OCI-LY1 (cell line): ENCODE results near the gene MMP21.

ENCODE experiments used
- H2AFZ ChIP-seq: fragments of 200-600 bp; sonication (generic), shearing (Covaris generic); 2 replicates; pipeline ENCODE4 v1.6.0; 2014; ENCODE audit warnings: antibody characterized with exemption, mild to moderate bottlenecking, low read length
- H3F3A ChIP-seq: fragments of 200-600 bp; sonication (generic), shearing (Covaris generic); 2 replicates; pipeline ENCODE4 v1.6.0; 2014; ENCODE audit warnings: mild to moderate bottlenecking, antibody characterized with exemption, low read length, moderate library complexity; ENCODE audit not compliant: insufficient read depth
- H3K27ac ChIP-seq: fragments of 200-600 bp; sonication (generic); 2 replicates; pipeline ENCODE4 v1.5.1; 2014; ENCODE audit warnings: low read length, mixed run types, mild to moderate bottlenecking, low read depth; ENCODE audit not compliant: poor library complexity, severe bottlenecking
- H3K27me3 ChIP-seq: fragments of 200-600 bp; sonication (generic); 2 replicates; pipeline ENCODE4 v1.6.0; 2014; ENCODE audit warnings: antibody characterized with exemption, mild to moderate bottlenecking, low read length, moderate library complexity; ENCODE audit not compliant: insufficient read depth
- H3K36me3 ChIP-seq: fragments of 200-600 bp; sonication (generic); 2 replicates; pipeline ENCODE4 v1.6.1; 2014; ENCODE audit warnings: mild to moderate bottlenecking, antibody characterized with exemption, low read length, moderate library complexity, mixed read lengths; ENCODE audit not compliant: insufficient read depth
- H3K4me1 ChIP-seq: fragments of 200-600 bp; sonication (generic); 2 replicates; pipeline ENCODE4 v1.5.1; 2014; ENCODE audit warnings: mild to moderate bottlenecking, low read length, moderate library complexity; ENCODE audit not compliant: insufficient read depth, severe bottlenecking
- H3K4me2 ChIP-seq: fragments of 200-600 bp; sonication (generic), shearing (Covaris generic); 2 replicates; pipeline ENCODE4 v1.6.1; 2014; ENCODE audit warnings: low read length
- H3K4me3 ChIP-seq: fragments of 200-600 bp; sonication (generic); 2 replicates; pipeline ENCODE4 v1.5.1; 2014; ENCODE audit warnings: low read length, low read depth, mild to moderate bottlenecking, mixed read lengths; ENCODE audit not compliant: poor library complexity, severe bottlenecking
- H3K79me2 ChIP-seq: fragments of 200-600 bp; shearing (Covaris generic); 2 replicates; pipeline ENCODE4 v1.6.1; 2016; ENCODE audit warnings: mixed run types, low read length, mixed read lengths; ENCODE audit not compliant: insufficient read depth
- H3K9ac ChIP-seq: fragments of 200-600 bp; sonication (generic), shearing (Covaris generic); 2 replicates; pipeline ENCODE4 v1.6.1; 2014; ENCODE audit warnings: mild to moderate bottlenecking, low read length, mixed read lengths
- H3K9me2 ChIP-seq: fragments of 200-600 bp; sonication (generic), shearing (Covaris generic); 2 replicates; pipeline ENCODE4 v1.6.1; 2014; ENCODE audit warnings: low read depth, mild to moderate bottlenecking, low read length, mixed read lengths
- H3K9me3 ChIP-seq: fragments of 200-600 bp; shearing (Covaris generic); 2 replicates; pipeline ENCODE4 v1.6.1; 2014; ENCODE audit warnings: low read length, mixed read lengths
- H4K20me1 ChIP-seq: fragments of 200-600 bp; sonication (generic), shearing (Covaris generic); 2 replicates; pipeline ENCODE4 v1.6.0; 2016; ENCODE audit warnings: mild to moderate bottlenecking, low read length; ENCODE audit not compliant: insufficient read depth
- EZH2 ChIP-seq: fragments of 200-600 bp; sonication (generic), shearing (Covaris generic); IDR thresholded peaks from 2 replicates; pipeline ENCODE4 v1.8.0; 2017; ENCODE audit warnings: borderline replicate concordance, mixed run types, mild to moderate bottlenecking, antibody characterized with exemption, low read length, moderate library complexity, mixed read lengths
- TF ChIP-seq, protein P1 (sequence below): fragments of 200-600 bp; sonication (generic), shearing (Covaris generic); IDR thresholded peaks from 2 replicates; pipeline ENCODE4 v1.5.1; 2017; ENCODE audit warnings: mild to moderate bottlenecking, antibody characterized with exemption, low read length, moderate library complexity, mixed read lengths

Gene MMP21

DNA sequence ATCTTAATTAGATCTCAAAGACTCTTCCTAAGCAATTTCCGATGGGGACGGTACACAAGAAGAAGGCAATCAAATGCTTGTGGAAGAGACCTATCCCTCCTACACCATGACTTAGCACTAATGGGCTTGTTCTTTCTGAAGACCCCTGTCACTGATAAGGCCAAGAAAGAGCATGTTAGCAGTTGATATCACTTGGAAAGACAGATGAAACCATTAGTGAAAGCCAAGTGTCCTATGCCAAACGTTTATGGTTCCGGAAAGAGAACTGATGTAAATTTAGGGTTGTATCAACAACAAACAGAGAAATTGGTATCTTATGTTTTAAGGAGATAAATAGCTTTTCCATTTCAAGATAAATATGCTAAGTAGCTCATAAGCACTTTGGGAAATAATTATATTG is 40.9 kb upstream of the MMP21 start:
- H3K36me3 ChIP-seq, result peaks cover 30% of the 10 kb centered on the region
- no peaks in the 10 kb centered on the region for H3F3A ChIP-seq
- H3K79me2 ChIP-seq, result no peaks in the 10 kb centered on the region
- no peaks in the 10 kb centered on the region for H3K9me3 ChIP-seq
- H3K9me2 ChIP-seq, result no peaks in the 10 kb centered on the region
- H3K4me2 ChIP-seq, result no peak overlapping the region
- no peaks in the 10 kb centered on the region for H3K27me3 ChIP-seq
- no peaks in the 10 kb centered on the region for H4K20me1 ChIP-seq
- no peak overlapping the region for H3K4me3 ChIP-seq
- H2AFZ ChIP-seq, result no peak overlapping the region
- H3K27ac ChIP-seq, result no peak overlapping the region
- H3K4me1 ChIP-seq, result peaks cover 6% of the 10 kb centered on the region
- H3K9ac ChIP-seq, result no peak overlapping the region
- TF ChIP-seq EZH2, result no peak
- TF ChIP-seq, protein P1, sequence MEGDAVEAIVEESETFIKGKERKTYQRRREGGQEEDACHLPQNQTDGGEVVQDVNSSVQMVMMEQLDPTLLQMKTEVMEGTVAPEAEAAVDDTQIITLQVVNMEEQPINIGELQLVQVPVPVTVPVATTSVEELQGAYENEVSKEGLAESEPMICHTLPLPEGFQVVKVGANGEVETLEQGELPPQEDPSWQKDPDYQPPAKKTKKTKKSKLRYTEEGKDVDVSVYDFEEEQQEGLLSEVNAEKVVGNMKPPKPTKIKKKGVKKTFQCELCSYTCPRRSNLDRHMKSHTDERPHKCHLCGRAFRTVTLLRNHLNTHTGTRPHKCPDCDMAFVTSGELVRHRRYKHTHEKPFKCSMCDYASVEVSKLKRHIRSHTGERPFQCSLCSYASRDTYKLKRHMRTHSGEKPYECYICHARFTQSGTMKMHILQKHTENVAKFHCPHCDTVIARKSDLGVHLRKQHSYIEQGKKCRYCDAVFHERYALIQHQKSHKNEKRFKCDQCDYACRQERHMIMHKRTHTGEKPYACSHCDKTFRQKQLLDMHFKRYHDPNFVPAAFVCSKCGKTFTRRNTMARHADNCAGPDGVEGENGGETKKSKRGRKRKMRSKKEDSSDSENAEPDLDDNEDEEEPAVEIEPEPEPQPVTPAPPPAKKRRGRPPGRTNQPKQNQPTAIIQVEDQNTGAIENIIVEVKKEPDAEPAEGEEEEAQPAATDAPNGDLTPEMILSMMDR, result no peak

DNA sequence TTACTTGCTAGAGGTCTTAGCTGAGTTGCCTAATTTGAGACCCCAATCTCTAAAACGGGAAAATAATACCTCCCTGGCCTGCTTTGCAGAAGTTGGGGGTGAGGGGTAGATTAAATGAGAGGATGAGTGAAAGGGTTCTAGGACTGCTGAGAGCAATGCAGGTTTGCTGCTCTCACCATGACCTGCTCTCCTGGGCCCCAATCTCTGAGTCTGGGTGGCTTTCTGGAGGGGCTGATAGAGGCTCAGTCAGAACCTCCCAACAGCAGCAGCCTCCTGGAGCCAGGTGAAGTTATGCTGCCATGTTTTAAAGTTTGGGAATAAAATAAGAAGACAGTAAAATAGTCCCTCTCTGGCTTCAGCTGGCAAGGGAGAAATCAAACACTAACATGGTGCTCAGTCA is 40.1 kb upstream of the MMP21 start:
- Histone ChIP-seq H3K79me2 (no peaks in the 10 kb centered on the region), H2AFZ (no peak overlapping the region), H3K36me3 (peaks cover 34% of the 10 kb centered on the region), H3K4me3 (no peak overlapping the region), H3K9ac (no peak overlapping the region), H3K4me1 (no peaks in the 10 kb centered on the region), H3K4me2 (no peak overlapping the region), H3K27ac (no peak overlapping the region), H3F3A (no peaks in the 10 kb centered on the region), H4K20me1 (no peaks in the 10 kb centered on the region), H3K27me3 (no peaks in the 10 kb centered on the region), H3K9me2 (no peaks in the 10 kb centered on the region), H3K9me3 (no peaks in the 10 kb centered on the region)
- no peak for TF ChIP-seq EZH2
- TF ChIP-seq, protein P1, result no peak

DNA sequence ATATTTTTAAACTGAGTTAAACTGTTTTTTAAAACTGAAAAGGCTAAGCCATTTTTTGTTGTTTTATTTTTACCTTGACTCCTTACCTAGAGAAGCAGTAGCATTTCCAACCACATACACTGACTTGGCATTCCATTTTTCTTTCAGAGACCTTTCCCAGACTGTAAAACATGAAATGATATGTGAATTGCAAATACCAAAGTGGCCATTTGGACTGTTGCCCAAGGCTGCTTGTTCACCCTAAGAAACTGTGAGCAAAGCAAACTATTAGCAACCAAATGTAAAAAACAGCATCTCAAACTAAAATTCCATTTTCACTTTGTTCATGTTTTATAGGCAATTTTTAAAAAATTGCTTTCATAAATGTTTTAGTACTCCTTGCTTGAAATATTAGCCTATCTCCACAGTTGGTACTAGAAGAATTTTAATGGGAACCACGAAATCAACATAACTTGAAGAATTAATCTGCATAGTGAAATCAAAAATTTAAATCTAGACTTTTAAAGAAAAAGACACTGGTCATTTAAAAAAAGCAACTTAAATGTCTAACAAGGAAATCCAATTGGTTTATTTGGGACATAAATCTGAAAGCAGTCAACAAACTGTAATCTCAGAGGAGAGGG is 36.6 kb upstream of the MMP21 start:
- no peaks in the 10 kb centered on the region for H3K79me2 ChIP-seq
- H2AFZ ChIP-seq, result no peak overlapping the region
- no peak overlapping the region for H3K4me2 ChIP-seq
- no peaks in the 10 kb centered on the region for H3K27me3 ChIP-seq
- H3K9me2 ChIP-seq, result no peaks in the 10 kb centered on the region
- no peak overlapping the region for H3K9ac ChIP-seq
- H3K4me1 ChIP-seq, result no peaks in the 10 kb centered on the region
- TF ChIP-seq, protein P1, result no peak
- no peak for TF ChIP-seq EZH2
- no peaks in the 10 kb centered on the region for H4K20me1 ChIP-seq
- no peaks in the 10 kb centered on the region for H3K9me3 ChIP-seq
- peaks cover 64% of the 10 kb centered on the region for H3K36me3 ChIP-seq
- no peak overlapping the region for H3K27ac ChIP-seq
- H3F3A ChIP-seq, result no peaks in the 10 kb centered on the region
- no peak overlapping the region for H3K4me3 ChIP-seq
